NCI-H128 (cell line): ENCODE results near the gene ARPP19.
"Not testable (repeated sequence)": the region's sequence is repeated elsewhere in the genome, so short reads cannot be mapped to it uniquely, and the experiment has no call there.

Experiments
- DNase-seq: peaks from one replicate; lab custom pipeline; 2025; ENCODE audit not compliant: unreplicated experiment; lab: John Stamatoyannopoulos, UW

Gene ARPP19

DNA sequence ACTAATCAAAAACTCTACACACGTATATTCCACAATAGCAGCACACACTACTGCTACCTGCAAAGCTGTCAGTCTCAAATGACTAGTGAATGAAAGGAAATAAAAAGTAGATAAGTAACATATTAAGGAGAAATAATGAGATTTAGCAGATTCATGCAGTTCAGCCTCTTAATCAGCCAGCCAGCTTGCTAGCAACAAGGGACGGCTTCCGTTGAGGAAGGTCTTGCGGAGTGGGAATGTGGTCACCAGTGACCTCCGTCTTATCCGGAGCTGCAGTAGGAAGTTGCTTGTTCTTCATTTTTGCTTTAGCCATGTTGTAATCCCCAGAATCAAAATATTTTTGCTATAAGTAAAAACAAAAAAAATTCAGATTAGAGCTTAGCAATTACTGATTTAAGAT is 17.1 kb downstream of the ARPP19 start:
- no peak for DNase-seq

DNA sequence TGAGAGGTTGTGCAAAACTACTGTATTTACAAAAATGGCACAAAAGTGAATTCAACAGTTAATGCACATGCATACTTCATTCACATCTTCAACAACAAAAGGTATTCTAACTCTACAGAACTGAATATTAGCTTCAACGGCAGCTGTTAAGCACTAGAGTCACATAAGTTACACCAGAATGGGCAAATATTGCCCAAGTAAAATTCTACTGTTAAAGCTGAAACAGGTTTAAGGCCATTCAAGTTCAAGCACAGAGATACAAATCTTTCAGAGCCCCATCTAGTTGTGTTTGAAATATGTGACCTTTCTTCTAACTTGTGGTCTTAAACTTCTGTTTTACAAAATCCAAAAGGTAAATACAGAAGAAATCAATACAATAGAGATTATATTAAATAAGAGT is 17.6 kb downstream of the ARPP19 start:
- DNase-seq: not testable (repeated sequence)

DNA sequence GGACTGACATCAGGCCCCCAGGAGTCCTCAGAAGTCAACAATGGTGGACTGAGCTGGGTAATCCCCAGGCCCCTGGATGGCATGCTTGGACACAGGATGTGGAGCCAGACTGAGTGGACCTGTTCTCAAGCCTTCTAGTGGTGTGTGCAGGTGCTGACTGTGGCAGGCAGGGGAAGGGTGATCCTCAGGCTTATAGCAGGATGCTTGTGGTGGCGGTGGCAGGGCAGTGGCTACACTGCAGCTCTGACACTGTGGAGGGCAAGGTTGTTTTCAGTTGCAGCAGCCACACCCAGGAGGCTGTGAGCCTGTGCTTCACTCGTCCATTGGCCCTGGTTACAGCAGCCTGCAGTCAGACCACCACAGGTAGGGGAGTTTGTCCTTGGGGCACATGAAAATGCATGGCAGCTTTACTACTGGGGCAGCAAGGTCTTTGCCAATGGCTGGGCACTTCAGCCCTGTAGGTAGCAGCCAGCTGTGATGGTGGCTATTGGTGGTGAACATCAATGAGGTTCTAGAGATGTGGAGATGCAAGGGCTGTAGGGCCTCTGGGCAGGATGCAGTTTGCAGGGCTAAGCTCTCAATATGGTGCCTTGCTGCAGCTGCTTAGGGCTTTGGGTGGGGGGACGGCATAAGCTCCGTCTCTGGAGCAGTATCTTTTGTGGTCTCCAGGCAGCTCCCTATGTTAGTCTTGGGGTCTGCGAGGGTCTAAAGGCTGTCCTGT is 22.6 kb downstream of the ARPP19 start:
- DNase-seq: no peak

DNA sequence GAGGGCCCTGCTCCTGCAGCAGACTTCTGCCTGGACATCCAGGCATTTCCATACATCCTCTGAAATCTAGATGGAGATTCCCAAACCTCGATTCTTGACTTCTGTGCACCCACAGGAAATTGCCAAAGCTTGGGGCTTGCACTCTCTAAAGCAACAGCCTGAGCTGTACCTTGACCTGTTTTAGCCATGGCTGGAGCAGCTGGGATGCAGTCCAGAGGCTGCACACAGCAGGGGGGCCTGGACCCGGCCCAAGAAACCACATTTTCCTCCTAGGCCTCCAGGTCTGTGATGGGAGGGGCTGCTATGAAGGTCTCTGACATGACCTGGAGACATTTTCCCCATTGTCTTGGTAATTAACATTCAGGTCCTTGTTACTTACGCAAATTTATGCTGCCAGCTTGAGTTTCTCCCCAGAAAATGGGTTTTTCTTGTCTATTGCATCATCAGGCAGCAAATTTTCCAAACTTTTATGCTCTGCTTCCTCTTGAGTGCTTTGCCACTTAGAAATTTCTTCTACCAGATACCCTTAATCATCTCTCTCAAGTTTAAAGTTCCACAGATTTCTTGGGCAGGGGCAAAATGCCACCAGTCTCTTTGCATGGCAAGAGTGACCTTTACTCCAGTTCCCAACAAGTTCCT is 28.3 kb downstream of the ARPP19 start:
- DNase-seq: no peak

DNA sequence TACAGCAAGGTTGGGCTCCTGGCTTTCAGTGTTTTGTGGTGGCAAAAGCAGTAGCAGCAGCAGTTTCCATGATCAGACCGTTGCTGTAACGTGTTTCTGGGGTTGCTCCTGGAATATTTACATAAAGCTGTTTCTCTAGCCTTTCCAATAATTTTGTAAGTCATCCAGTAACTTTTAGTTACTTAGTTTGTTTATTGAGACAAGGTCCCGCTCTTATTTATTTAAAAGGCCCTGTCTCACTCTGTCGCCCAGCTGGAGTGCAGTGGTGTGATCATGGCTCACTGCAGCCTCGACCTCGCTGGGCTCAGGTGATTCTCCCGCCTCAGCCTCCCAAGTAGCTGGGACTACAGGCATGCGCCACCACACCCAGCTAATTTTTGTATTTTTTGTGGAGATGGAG is 31.4 kb downstream of the ARPP19 start:
- DNase-seq: no peak

DNA sequence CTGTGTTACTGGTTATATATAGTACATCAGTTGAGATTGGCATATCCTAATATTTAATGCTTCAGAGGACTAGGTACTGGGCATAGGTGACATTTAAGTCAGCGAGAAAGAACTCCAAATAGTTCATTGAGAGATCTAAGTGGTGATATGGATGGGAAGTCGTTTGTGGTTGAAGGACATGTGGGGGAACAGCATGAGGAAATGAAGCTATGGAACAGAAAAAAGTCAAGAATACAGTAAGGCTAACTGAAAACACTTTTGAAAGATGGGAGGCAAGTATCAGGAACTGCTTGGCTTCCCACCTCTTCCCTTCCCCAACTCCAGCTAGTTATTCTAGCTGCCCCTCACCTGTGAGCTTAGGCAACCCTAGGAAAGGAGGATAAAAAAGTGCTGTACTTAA is 36.4 kb downstream of the ARPP19 start:
- no peak for DNase-seq

DNA sequence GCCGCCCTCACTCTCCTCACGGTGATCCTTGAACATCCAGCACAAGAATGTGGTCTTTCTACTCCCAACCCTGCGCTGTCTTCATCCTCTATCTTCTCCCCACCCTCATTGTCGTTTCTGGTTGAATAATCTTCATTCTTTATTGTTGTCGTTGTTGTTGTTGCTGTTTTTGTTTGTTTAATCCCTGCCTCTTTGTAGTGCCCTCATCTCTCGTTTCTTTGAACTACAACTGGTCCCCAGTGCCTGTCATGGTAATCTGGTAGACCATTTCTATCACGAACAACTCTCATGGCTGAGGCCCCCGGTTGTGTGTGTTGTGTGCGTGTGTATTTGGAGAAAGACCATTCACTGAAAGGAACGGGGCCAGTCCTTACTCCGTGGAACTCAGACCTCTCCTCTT is 38.9 kb downstream of the ARPP19 start:
- no peak for DNase-seq

DNA sequence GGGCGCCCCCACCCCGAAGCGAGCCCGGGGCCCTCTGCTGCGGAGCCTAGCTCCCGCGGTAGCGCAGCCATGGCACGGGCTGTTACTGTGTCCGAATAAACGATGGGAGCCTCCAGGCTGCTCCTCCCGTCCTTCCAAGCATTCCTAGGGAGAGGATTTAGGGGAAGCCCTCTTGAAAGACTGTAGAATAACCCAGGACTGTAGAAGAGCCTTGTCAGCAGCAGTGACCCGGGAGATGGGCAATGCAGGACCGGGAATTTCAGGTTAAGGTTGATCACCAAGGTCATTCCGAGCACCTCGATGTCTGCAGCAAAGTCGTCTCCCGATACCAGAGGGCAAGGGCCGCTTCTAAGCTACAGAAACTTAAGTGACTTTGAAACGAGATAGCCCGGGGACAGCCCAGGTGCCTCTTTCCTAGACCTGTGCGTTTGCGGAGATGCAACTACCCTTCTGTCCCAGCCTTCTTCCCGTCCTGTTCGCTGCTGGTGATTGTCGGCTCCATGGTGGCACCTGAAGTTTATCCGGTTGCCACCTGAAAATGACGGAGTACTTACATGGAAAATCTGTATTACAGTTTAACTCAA is 39.4 kb downstream of the ARPP19 start:
- no peak for DNase-seq

DNA sequence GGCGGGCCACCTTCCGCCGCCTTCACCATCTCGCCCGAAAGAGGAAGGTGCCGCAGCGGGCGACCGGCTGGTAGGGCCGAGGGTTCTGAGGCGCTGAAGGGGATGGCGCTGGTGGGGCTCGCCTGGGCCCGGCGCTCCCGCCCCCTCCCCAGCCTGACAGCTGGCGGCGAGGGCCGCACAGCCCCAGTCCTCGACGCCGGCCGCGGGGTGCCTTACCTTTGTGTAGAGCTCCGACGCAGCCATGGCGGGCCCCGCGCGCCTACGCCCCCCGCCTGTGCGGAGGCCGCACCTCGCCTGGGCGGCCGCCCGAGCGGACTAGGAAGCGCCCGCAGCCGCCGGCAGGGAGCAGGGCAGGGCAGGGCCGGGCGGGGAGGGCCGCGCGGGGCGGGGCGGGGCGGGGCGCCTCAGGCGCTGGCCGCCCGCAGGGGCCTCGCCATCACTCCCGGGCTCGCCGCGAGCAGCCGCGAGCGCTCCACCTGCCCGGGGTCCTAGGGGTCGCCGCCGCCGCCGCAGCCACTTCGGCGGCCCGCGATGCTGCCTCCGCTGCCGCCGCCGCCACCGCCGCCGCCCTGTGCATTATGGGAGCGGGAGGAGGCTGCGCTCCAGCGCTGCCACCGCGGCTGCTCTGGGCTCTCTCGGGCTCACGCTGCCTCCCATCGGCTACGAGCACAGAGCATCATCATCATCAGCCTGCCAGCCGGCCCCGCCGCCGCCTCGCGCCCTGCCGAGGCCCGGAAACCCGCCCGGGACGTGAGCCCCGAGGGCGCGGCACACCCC is 40.1 kb downstream of the ARPP19 start, which contains the start of gene MYO5A:
TSS of gene MYO5A (minus strand) at position 317 of the 777 bp plus-strand sequence. CDS start at position 243, 74 bp downstream.
- no peak for DNase-seq

DNA sequence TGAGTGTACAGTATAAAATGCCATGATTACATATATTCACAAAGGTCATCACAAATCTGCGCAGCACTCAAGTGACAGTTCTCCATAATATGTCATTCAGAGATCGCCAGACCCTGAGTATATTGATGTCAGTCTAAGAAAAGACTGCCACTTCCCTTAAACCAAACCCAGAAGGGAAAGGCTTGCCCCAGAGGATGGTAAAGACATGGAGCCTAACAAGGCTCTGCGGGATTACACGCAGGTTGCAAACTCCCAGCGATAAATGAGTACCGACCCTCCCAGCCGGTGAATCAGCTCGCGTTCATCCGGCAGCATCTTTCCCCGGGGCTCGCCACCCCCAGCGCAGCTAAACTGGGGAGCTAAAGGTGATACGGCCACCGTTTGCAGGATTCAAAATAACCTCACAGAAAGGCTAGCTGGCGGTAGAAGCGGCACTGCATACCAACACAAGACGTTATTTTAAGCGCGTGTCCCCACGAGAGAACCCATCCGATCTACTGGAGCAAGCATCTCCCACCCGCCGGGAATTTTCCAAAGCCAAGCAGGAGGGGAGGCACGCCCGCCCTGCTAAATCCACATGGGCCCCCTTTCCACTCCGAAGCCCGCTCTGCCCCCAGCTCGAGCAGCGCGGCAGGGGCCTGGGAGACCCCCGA is 40.8 kb downstream of the ARPP19 start:
- DNase-seq: no peak

DNA sequence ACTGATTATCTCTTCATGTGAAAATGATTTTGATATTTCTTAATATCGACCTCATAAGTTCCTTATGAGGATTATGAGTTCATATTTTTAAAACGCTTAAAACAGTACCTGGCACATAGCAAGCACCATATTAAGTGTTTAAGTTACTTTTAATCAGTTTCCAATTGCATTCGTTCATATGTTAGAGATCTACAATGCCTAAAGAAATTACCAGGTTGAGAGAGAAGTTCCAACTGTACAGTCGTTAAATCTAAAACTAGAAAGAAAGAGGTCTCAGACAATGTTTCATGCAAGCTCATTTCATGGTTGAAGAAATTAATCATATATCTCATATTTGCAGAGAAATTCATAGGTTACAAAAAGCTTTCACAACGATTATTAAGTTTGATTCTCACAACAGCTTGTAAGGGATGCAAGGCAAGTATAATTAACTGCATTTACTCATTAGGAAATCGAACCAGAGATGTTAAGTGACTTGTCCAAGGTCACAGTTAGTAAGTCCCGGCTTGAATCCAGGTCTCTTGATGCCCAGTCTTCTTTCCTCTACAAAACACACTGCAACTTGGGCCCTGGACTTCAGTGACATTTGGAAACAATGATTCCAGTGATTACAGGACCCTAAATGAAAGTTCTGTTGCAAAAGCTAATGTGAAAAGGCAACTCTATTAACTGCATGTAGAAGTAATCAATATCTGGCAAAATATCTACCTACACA is 41.5 kb downstream of the ARPP19 start:
- no peak for DNase-seq

DNA sequence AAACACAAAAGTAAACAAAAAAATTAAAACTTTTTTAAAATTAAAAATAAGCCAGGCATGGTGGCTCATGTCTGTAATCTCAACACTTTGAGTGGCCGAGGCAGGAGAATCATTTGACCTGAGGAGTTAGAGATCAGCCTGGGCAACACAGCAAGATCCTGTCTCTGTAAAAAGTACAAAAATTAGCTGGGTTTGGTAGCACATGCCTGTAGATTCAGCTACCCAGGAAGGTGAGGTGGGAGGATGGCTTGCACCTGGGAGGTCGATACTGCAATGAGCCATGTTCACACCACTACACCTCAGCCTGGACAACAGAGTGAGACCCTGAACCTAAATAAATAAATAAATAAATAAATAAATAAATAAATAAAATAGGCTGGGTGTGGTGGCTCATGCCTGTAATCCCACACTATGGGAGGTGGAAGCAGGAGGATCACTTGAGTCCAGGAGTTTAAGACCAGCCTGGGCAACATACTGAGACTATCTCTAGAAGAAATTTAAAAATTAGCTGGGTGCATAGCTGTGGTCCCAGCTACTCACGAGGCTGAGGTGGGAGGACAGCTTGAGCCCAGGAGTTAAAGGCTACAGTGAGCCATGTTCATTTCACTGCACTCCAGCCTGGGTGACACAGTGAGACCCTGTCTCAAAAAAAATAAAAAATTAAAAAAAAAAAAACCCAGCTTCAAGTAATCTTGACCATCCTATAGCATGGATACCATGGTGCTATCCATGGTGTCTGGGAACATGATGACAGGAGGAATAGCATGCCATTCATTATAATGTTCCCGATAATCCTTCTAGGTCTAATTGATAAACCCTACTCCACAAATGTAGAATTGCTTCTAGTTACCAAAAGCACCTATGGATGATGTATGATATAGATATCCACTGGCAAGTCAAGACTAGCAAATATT is 44.4 kb downstream of the ARPP19 start:
- no peak for DNase-seq

DNA sequence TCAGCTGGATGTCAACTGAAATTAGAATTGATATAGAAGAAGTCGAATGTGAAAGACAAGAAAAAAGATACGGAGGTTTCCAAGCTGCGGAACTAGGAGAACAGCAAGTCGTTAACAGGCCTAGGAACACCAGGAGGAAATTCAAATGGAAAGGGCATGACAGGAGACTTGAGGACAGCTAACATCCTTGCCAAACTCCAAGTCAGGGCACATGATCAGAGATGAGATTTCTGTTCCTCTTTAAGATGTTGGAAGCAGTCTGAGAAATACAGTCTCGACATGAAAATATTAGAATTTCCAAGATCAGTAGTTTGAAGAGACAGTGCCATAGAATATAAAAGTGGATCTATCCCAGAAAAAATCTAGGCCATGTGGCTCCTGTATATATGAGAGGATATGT is 45.2 kb downstream of the ARPP19 start:
- no peak for DNase-seq

DNA sequence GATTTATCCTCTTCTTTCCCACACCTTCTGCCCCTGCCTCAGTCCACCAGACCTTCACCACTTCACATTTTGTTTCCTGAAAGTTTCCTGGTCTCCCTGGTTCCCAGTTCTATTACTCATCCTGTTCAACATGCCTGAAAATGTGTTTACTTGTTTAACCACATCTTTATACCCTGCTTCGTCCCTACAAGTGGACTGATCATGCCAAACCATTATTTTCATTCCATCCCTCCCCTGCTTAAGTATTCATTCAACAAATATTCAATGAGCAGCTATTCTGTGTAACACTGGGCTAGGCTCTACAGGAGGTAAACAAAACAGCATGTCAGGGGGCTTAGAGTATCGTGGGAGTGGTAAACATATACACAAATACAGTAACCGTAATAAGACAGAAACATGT is 45.6 kb downstream of the ARPP19 start:
- no peak for DNase-seq

DNA sequence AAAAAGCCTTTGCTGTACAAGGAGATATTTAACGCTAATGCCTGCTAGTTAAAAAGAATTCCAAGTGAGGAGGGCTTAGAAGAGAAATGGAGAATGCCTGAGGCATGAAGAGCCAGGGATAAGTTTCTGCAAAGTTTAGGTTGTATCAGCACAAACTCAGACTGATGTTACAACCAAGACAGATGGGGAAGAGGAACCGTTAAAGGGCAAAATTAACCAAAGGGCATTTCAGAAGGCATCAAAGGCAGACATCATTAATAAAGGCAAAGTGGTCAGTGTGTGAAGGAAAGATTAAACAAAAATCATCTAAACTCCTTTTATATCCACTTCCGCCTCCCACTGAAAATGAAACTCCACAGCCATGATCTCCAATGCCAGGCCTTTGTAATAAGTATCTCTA is 47.1 kb downstream of the ARPP19 start:
- no peak for DNase-seq

DNA sequence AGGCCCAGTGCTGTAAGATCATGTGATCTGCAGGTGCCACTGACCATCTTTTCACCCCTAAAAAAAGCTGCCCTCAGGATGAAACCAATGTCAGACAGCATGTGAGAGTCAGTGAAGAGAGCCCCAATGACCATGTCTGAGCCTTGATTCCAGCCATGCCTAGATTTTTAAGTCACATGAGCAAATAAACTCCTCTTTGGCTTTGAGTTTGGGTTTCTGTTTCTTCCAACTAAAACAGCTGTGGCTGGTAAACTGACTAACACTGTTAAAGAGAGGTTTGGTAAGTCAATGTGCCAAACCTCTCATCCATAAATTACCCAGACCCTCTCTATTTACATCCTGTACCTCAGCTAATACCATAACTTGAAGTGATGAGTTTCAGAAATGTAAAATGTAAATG is 48.4 kb downstream of the ARPP19 start:
- no peak for DNase-seq

DNA sequence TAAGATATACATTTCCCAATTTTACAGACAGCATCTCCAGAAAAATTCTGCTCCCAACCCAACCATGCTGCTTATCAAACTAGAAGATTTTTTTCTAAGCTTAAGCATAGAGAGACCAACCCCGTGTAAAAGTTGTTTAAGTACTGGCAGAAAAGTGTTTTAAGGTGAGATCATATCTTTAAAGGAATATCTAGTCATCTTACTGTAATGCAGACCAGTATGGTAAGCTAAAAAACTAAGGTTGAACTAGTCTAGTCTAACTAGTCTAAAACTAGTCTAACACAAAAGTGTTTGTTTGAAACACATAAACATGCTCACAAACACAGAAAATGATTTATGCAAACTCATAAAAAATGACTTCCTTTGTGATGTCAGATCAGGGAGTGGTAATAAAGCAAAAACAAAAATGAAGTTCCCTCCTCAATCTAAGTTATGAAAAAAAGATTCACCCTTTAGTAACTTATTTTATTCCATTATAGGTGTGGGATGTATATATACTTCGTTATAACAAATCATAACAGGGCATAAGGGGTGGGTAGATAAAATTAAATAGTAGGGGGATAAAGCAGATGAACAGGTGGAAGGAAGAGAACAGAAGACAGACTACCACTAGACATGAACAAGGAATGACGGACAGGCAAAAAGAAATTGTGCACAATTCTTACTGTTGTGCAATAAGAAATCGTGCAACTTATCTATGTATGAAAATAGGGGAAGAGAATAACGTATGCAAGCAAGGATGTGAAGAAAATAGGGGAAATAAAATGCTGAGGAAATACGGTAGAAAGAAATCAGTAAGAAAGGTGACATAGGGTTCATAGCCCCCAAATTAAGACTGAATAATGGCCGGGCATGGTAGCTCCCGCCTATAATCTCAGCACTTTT is 50.1 kb downstream of the ARPP19 start:
- no peak for DNase-seq

DNA sequence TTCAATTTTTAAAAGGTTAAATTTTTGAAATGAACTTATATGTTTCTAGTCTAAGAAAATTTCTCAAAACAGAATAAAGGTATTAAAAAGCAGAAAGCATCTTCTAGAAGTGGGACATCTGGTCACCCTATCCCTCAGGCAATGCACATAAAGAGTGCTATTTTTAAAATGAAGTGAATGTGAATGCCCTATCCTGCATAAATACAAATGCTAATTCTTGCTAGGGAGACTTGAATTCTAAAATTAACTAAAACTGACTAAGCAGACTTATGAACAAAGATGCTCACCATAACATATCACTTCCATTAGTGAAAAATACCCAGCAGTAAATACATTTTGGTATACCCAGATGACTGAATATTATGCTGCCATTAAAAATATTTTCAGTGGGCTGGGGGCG is 51.8 kb downstream of the ARPP19 start:
- DNase-seq: no peak

DNA sequence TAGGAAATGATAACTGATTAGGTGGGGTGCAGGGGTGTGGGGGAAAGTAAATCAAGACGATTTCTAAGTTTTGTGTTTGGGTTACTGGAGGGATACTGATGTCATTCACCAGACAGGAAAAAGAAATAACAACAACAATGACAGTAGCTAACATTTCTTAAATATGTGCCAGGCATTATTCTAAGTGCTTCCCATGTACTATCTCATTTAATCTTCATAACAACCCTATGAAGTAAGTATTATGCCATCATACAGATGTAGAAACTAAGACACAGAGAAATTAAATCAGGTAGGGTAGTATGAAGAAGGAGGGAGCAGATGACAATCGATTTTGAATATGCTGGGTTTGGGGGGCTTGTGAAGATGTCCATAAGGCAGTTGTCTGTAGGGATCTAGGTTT is 53.5 kb downstream of the ARPP19 start:
- no peak for DNase-seq
